Measurements from ENCODE around the gene PIH1D1. TPM values are rescaled to one million over a fixed set of nuclear protein-coding genes. Genes with fewer than 3 reads are reported as not detected.
"Not testable (repeated sequence)": the region's sequence is repeated elsewhere in the genome, so short reads cannot be mapped to it uniquely, and the experiment has no call there.

PIH1D1 gene
- total RNA-seq, 4 donors from 2014 or later, result 96.2 to 229 (median 115) TPM

DNA sequence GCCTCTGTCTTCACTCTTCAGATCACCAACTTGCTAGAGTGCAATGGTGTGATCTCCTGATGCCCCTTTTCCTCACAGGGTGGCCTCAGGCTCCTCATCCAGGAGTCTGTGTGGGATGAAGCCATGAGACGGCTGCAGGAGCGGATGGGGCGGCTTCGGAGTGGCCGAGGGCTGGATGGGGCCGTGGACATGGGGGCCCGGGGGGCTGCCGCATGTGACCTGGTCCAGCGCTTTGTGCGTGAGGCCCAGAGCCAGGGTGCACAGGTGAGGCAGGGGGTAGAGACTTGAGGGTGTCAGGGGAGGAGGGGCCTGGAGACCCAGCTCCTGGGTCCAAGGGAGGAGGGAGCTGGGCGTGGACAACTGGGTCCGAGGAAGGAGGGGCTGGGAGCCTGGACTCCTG, 10.9 kb upstream of the PIH1D1 start:
- H3K27me3 ChIP-seq, result no peaks in the 10 kb centered on the region
- H3K36me3 ChIP-seq, result peaks cover 0 to 76% (median 0%) of the 10 kb centered on the region in 3 donors
- TF ChIP-seq POLR2A (IDR thresholded peaks at IDR 0.05), result no peak
- TF ChIP-seq, protein P1, sequence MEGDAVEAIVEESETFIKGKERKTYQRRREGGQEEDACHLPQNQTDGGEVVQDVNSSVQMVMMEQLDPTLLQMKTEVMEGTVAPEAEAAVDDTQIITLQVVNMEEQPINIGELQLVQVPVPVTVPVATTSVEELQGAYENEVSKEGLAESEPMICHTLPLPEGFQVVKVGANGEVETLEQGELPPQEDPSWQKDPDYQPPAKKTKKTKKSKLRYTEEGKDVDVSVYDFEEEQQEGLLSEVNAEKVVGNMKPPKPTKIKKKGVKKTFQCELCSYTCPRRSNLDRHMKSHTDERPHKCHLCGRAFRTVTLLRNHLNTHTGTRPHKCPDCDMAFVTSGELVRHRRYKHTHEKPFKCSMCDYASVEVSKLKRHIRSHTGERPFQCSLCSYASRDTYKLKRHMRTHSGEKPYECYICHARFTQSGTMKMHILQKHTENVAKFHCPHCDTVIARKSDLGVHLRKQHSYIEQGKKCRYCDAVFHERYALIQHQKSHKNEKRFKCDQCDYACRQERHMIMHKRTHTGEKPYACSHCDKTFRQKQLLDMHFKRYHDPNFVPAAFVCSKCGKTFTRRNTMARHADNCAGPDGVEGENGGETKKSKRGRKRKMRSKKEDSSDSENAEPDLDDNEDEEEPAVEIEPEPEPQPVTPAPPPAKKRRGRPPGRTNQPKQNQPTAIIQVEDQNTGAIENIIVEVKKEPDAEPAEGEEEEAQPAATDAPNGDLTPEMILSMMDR (IDR thresholded peaks at IDR 0.05), result no peak
- H3K9me3 ChIP-seq, result no peaks in the 10 kb centered on the region
- no peak overlapping the region for H3K27ac ChIP-seq
- DNase-seq, result no peak
- H3K4me3 ChIP-seq, result no peak overlapping the region
- H3K4me1 ChIP-seq, result peaks cover 0 to 9% (median 2%) of the 10 kb centered on the region in 4 donors

DNA sequence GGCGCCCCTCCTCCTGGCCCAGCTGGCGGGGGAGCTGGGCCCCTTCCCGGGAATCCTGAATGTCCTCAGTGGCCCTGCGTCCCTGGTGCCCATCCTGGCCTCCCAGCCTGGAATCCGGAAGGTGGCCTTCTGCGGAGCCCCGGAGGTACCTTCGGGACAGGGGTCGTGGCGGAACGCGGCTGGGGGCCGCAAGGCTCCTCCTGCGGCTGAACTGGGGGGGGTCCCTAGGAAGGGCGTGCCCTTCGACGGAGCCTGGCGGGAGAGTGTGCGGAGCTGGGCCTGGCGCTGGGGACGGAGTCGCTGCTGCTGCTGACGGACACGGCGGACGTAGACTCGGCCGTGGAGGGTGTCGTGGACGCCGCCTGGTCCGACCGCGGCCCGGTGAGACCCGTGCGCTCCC, 10.0 kb upstream of the PIH1D1 start:
- peaks cover 0 to 68% (median 0%) of the 10 kb centered on the region in 3 donors for H3K36me3 ChIP-seq
- no peaks in the 10 kb centered on the region for H3K9me3 ChIP-seq
- peaks cover 0 to 15% (median 2%) of the 10 kb centered on the region in 4 donors for H3K4me1 ChIP-seq
- no peak overlapping the region for H3K27ac ChIP-seq
- peak in 1 of 3 donors; percentile 39 for DNase-seq
- TF ChIP-seq, protein P1 (IDR thresholded peaks at IDR 0.05), result no peak
- TF ChIP-seq POLR2A (IDR thresholded peaks at IDR 0.05), result no peak
- H3K4me3 ChIP-seq, result no peak overlapping the region
- H3K27me3 ChIP-seq, result no peaks in the 10 kb centered on the region

DNA sequence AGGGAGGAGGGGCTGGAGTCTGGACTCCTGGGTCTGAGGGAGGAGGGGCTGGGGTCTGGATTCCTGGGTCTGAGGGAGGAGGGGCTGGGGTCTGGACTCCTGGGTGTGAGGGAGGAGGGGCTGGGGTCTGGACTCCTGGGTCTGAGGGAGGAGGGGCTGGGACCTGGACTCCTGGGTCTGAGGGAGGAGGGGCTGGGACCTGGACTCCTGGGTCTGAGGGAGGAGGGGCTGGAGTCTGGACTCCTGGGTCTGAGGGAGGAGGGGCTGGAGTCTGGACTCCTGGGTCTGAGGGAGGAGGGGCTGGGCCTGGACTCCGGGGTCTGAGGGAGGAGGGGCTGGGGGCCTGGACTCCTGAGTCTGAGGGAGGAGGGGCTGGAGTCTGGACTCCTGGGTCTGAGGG, 9.5 kb upstream of the PIH1D1 start:
- H3K27ac ChIP-seq, DNase-seq, H3K9me3 ChIP-seq, H3K27me3 ChIP-seq, H3K4me3 ChIP-seq: not testable (repeated sequence)
- Histone ChIP-seq H3K36me3 (peaks cover 0 to 63% (median 0%) of the 10 kb centered on the region in 3 donors), H3K4me1 (peaks cover 0 to 16% (median 2%) of the 10 kb centered on the region in 4 donors)

DNA sequence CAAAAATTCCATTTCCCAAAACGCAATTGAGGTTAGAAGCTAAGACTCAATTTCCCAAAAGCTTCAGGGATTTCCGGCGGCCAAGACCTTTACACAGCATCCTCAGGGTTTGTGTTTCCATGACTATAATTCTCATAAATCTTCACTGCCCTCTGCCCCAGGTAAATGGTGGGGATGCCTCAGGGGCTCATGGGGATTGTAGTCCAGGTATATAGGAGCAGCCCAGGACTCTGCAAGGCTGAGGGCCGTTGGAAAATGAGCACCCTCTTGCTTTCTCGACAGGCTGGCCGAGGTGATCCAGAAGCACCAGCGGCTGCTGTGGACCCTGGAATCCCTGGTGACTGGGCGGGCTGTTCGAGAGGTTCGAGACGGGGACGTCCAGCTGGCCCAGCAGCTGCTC, 7.8 kb upstream of the PIH1D1 start:
- H3K27me3 ChIP-seq, result no peaks in the 10 kb centered on the region
- no peaks in the 10 kb centered on the region for H3K9me3 ChIP-seq
- TF ChIP-seq, protein P1 (IDR thresholded peaks at IDR 0.05), result no peak
- no peak for TF ChIP-seq POLR2A (IDR thresholded peaks at IDR 0.05)
- no peak overlapping the region for H3K27ac ChIP-seq
- H3K4me3 ChIP-seq, result no peak overlapping the region
- DNase-seq, result no peak
- H3K36me3 ChIP-seq, result peaks cover 0 to 45% (median 0%) of the 10 kb centered on the region in 3 donors
- H3K4me1 ChIP-seq, result peaks cover 2 to 25% (median 5%) of the 10 kb centered on the region in 4 donors

DNA sequence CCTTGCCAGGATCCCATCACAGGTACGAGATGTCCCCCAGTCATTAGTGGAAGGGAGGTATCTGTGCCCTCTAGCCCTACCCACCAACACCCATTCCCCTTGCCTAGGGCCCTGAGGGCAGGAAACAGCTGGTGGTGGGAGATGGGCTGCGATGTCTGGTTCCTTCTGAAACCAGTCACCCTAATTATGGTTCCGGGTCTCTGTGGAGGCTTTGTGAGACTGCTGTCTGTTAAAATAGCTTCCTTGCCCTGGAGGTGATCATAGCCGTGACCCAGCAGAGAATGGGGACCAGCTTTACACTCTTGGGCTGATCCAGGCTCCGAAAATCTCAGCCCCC, 6.9 kb upstream of the PIH1D1 start:
- DNase-seq, result no peak
- H3K4me1 ChIP-seq, result peaks cover 3 to 31% (median 10%) of the 10 kb centered on the region in 4 donors
- H3K36me3 ChIP-seq, result peaks cover 0 to 38% (median 0%) of the 10 kb centered on the region in 3 donors
- H3K27me3 ChIP-seq, result no peaks in the 10 kb centered on the region
- H3K9me3 ChIP-seq, result no peaks in the 10 kb centered on the region
- peak overlapping the region; percentile 32 to 96 (median 70) for H3K27ac ChIP-seq
- TF ChIP-seq POLR2A (IDR thresholded peaks at IDR 0.05), result no peak
- TF ChIP-seq, protein P1 (IDR thresholded peaks at IDR 0.05), result no peak
- H3K4me3 ChIP-seq, result no peak overlapping the region

DNA sequence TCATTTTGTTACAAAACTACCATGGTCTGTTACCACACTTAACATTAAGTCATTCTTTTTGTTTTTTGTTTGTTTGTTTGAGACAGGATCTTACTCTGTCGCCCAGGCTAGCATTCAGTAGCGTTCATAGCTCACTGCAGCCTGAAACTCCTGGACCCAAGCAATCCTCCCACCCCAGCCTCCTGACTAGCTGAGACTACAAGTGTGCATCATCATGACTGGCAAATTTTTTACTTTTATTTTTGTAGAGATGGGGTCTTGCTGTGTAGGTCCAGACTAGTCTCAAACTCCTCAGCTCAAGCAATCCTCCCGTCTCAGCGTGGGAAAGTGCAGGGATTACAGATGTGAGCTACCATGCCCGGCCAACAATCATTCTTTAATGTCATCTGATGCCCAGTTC, 4.7 kb upstream of the PIH1D1 start:
- H3K4me3 ChIP-seq, result no peak overlapping the region
- TF ChIP-seq, protein P1 (IDR thresholded peaks at IDR 0.05), result no peak
- TF ChIP-seq POLR2A (IDR thresholded peaks at IDR 0.05), result no peak

More for the DNA sequence above, 4.7 kb upstream of the PIH1D1 start:
- Histone ChIP-seq H3K9me3 (no peaks in the 10 kb centered on the region), H3K36me3 (peaks cover 0 to 24% (median 0%) of the 10 kb centered on the region in 3 donors), H3K4me1 (peaks cover 3 to 31% (median 10%) of the 10 kb centered on the region in 4 donors), H3K27me3 (no peaks in the 10 kb centered on the region), H3K27ac (peak overlapping the region; percentile 43 to 96 (median 68))
- no peak for DNase-seq
